HEK293 (cell line): ENCODE measurements around the gene ANTXRL.

ENCODE experiments used
- KLF16 ChIP-seq: fragments of 450-650 bp; formaldehyde crosslinking; IDR thresholded peaks from 2 replicates; pipeline ENCODE4 v1.5.1; 2017; ENCODE audit warnings: missing biosample characterization, missing genetic modification characterization
- ZNF274 ChIP-seq, 2 experiments: fragments of 200-500 bp in 1 of 2; fragments of 450-650 bp in 1 of 2; sonication (Bioruptor generic) in 1 of 2; formaldehyde crosslinking in 1 of 2; IDR thresholded peaks; 2 replicates each; pipeline versions ENCODE4 v1.5.1 to v1.6.1; 2014 to 2016; ENCODE audit warnings: borderline replicate concordance in 1 of 2, inconsistent platforms in 1 of 2, low read length in 1 of 2, missing biosample characterization in 1 of 2, missing genetic modification characterization in 1 of 2
- ZNF785 ChIP-seq: fragments of 450-650 bp; formaldehyde crosslinking; IDR thresholded peaks from 2 replicates; pipeline ENCODE4 v1.5.1; 2016; ENCODE audit warnings: missing biosample characterization, missing genetic modification characterization
- TF ChIP-seq, protein P1 (sequence below): fragments of 450-650 bp; formaldehyde crosslinking; IDR thresholded peaks from 2 replicates; pipeline ENCODE4 v1.5.1; 2016; ENCODE audit warnings: missing biosample characterization, missing genetic modification characterization, low read depth
- TF ChIP-seq, protein P2 (sequence below): IDR thresholded peaks from 2 replicates; pipeline ENCODE4 v1.6.1; 2011; ENCODE audit warnings: mild to moderate bottlenecking, low read depth, low read length, borderline replicate concordance
- TF ChIP-seq, protein P3 (sequence below): fragments of 450-650 bp; formaldehyde crosslinking; IDR thresholded peaks from 2 replicates; pipeline ENCODE4 v1.5.1; 2016; ENCODE audit warnings: missing biosample characterization, missing genetic modification characterization

DNA sequence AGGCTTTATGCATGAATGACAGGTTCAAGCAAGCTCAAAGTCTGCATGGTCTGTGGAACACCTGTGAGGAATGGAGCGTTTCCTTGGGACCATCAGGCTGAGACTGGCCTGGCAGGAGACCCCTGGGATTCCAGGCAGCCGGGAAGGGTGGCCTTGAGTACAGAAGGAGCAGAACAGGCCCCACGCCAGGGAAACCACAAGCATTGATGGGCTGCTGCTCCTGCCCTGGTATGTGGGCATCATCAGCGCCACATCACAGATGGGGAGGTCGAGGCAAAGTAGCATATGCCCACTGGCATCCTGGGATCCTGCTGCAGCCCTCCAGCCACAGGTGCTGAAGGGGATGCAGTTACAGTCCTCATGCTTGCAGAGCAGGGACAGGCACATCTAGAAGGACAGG is 40.9 kb downstream of the ANTXRL start:
- TF ChIP-seq, protein P1, sequence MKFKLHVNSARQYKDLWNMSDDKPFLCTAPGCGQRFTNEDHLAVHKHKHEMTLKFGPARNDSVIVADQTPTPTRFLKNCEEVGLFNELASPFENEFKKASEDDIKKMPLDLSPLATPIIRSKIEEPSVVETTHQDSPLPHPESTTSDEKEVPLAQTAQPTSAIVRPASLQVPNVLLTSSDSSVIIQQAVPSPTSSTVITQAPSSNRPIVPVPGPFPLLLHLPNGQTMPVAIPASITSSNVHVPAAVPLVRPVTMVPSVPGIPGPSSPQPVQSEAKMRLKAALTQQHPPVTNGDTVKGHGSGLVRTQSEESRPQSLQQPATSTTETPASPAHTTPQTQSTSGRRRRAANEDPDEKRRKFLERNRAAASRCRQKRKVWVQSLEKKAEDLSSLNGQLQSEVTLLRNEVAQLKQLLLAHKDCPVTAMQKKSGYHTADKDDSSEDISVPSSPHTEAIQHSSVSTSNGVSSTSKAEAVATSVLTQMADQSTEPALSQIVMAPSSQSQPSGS, result no peak
- TF ChIP-seq, protein P2, sequence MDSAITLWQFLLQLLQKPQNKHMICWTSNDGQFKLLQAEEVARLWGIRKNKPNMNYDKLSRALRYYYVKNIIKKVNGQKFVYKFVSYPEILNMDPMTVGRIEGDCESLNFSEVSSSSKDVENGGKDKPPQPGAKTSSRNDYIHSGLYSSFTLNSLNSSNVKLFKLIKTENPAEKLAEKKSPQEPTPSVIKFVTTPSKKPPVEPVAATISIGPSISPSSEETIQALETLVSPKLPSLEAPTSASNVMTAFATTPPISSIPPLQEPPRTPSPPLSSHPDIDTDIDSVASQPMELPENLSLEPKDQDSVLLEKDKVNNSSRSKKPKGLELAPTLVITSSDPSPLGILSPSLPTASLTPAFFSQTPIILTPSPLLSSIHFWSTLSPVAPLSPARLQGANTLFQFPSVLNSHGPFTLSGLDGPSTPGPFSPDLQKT, result no peak
- no peak for TF ChIP-seq KLF16 (tag by site-specific recombination)
- TF ChIP-seq, protein P3, sequence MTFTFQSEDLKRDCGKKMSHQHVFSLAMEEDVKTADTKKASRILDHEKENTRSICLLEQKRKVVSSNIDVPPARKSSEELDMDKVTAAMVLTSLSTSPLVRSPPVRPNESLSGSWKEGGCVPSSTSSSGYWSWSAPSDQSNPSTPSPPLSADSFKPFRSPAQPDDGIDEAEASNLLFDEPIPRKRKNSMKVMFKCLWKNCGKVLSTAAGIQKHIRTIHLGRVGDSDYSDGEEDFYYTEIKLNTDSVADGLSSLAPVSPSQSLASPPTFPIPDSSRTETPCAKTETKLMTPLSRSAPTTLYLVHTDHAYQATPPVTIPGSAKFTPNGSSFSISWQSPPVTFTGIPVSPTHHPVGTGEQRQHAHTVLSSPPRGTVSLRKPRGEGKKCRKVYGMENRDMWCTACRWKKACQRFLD, result no peak
- TF ChIP-seq ZNF274 (IDR thresholded peaks at IDR 0.05; ENCODE audit: low read length), result no peak
- no peak for TF ChIP-seq ZNF274 (tag by site-specific recombination; IDR thresholded peaks at IDR 0.05; ENCODE audit: borderline replicate concordance)
- TF ChIP-seq ZNF785 (tag by site-specific recombination), result no peak
